Right lobe of liver (tissue), 4 donors: ENCODE results near the gene CYFIP1.

Experiments
- CTCF ChIP-seq, 4 donors: fragments of 200-600 bp in 3 of 4; fragments of 450-650 bp in 1 of 4; IDR thresholded peaks; one replicate each; pipeline versions ENCODE4 v1.5.1 to v1.8.0; 2016 to 2022; ENCODE audit warnings: antibody characterized with exemption in 4 of 4, mild to moderate bottlenecking in 2 of 4
- POLR2A ChIP-seq: fragments of 450-650 bp; IDR thresholded peaks from one replicate; pipeline ENCODE4 v1.6.1; 2017; ENCODE audit warnings: antibody characterized with exemption, mild to moderate bottlenecking
- donor health status: DM: no; HTN: no; CAD: no.
- donor health status: DM: no; HTN: no; CAD: no.
- donor health status: DM: no; HTN: yes; CAD: no.

GRCh38 chr15:22956257-22956977, 23.8 kb downstream of the CYFIP1 start:
- TF ChIP-seq CTCF (IDR thresholded peaks at IDR 0.05) = no peak
- TF ChIP-seq POLR2A = no peak
